ENCODE measurements around the gene PCLO.
"Not testable (repeated sequence)": the region's sequence is repeated elsewhere in the genome, so short reads cannot be mapped to it uniquely, and the experiment has no call there.

PCLO gene

DNA sequence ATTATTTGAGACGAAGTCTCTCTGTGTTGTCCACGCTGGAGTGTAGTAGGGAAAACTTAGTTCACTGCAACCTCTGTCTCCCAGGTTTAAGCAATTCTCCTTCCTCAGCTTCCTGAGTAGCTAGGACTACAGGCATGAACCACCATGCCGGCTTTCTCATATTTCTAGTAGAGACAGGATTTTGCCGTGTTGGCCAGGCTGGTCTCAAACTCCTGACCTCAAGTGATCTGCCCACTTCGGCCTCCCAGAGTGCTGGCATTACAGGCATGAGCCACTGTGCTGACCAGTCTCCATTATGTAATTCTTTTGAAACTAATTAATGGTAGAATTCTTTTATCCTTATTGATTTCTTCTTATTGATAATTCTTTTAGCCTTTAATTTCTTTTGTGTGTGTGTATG, 32.5 kb downstream of the PCLO start:
- no peak for DNase-seq

DNA sequence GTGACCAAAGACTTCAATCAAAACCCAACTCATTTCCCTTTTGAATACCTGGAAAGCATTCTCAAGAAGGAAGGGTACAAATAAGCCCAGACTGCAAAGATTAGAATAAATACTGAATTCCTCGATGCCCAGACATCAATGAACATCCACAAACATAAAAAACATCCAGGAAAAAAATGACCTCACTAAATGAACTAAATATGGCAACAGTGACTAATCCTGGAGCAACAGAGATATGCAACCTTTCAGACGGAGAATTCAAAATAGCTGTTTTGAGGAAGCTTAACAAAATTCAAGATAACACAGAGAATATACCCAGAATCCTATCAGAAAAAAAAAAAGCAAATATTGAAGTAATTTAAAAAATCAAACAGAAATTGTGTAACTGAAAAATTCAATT, 43.2 kb downstream of the PCLO start:
- DNase-seq: no peak

DNA sequence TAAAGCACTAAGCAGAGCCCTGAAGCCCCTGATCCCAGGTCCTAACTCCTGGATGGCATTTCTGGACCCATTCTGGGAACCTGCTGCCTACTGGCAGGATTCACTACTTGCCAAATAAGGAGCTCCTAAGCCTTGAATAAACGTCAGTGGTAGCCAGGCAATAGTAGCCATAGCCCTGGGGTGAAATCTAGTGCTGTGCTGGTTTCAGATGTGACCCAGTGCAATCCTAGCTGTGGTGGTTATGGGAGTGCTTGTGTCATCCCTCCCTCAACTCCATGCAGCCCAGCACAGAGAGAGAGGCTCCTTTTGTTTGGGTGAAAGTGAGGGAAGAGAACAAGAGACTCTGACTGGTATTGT, 43.7 kb downstream of the PCLO start:
- no peak for DNase-seq

DNA sequence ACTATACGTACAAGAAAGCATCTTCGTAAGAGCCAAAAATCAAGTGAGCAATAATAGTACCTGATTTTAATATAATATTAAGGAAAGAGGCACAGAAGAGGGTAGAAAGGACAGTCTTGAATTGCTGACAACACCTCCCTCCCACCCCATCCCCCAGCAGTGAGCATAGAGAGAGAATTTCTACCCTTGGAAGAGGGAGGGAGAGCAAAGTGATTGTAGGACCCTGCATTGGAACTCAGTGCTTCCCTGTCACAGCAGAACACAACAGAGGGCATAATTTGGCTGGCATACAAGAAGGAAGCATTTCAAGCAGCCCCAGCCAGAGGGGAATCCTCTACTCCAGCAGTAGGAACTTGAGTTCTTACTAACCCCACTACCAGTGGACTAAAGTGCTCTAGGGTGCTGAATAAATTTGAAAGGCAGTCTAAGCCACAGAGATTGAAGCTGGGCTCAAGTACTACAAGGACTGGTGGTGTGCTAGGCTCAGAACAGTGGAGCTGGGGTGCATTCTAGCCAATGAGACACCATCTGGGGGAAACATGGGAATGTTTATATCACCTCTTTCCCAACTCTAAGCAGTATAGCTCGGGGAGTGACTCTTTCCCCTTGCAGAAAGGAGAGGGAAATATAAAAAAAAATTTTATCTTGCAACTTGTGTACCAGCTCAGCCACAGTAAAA, 44.2 kb downstream of the PCLO start:
- DNase-seq: no peak

DNA sequence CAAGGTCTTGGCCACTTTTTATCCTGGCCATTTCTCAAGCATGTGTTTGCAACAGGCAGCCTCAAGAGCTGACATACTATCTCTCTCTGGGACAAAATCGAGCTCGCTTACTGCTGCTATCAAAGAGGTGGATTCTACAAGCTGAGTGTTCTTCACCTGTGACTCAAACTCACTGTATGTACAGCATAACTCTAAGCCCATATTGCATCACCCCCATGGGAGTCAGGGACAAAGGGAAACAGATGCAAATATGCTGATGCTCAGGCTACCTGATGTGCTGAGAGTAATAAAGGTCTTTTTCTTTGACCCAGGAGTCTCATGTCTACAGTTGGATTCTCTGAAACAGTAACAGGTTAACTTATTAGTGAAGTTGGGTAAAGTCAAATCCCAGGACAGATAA, 45.2 kb downstream of the PCLO start:
- DNase-seq: no peak

DNA sequence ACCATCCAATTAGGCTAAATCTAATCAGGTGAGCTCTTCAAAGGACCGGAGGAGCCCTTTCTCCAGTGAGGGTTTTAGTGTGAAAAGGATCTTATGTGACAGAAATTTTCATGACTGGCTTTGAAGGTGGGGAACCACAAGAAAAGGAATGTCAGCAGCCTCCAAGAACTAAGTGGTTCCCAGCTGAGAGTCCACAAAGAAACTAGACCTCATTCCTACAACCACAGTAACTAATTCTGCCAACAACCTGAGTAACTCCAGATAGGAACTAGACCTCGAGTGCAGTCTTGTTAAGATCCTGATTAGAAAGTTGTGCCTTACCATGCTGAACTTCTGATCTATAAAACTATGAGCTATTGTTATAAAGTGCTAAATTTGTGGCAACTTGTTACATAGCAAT, 51.3 kb downstream of the PCLO start:
- DNase-seq: no peak

DNA sequence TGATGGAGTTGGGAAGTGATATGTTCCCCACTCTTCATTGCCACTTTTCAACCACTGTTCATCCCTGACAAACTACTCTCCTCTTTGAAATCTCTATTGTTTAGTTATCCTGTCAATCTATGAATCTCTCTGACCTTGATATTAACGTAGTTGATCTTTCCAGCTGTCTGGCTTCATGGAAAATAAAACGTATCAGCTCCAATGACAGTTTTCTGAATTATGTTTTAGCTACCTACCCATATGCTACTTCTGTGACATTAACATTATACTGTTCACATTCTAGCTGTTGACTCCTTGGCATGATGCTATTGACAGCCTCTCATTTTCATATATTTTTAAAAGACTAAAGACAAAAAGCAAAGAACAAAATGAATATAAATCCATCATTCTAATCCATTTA, 53.3 kb downstream of the PCLO start:
- DNase-seq: no peak

DNA sequence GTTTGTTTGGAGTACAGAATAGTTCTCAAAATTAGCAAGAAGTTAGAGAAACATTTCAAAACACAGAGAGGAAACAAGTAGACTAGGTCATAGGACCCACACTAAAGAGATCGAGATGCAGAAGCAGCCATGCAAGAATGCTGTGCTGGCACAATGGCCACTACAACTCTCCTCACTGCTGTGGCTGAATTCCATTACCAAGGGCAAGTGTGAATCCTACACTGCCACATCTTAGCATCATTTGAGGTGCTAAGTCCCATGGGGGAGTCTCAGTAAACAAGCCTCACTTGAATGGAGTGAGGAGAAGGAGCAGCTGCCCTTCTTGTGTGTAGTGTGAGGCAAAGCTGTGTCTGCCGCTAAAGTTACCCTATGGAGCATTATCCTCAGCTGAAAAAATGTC, 56.7 kb downstream of the PCLO start:
- DNase-seq: no peak

DNA sequence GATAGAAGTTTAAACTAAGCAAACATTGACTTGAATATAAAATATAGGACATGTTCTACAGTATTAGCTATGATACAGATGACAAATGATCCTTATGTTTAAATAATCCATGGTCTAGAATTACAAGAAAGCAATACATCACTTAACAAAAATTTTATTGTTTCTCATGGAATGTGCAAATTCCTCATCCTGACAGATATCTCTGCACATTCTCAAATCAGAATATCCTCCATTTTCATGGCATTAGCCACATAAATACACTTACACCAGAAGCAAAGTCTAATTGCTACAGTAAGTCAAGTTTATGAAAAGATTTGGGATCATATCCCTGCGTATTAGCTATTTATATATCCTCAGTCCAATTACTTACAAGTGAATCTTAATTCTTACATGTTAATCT, 57.6 kb downstream of the PCLO start:
- DNase-seq: no peak

DNA sequence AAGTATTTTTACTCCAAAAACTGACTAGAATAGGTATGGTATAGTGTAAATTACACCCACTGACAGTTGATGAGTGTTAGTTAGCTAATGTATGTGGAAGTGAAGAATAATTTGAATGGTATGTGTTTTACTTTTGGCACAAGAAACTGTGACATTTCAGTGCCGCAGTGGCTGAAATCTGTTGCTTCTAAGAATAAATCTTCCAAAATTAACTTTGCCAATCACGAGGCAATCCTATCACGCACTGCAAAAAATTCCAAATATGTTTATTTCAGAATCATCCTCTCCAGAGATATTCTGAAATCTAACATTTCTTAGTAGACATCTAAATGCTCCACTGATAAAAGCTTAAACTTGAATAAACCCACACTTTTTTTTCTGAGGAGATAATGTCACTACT, 61.2 kb downstream of the PCLO start:
- no peak for DNase-seq

DNA sequence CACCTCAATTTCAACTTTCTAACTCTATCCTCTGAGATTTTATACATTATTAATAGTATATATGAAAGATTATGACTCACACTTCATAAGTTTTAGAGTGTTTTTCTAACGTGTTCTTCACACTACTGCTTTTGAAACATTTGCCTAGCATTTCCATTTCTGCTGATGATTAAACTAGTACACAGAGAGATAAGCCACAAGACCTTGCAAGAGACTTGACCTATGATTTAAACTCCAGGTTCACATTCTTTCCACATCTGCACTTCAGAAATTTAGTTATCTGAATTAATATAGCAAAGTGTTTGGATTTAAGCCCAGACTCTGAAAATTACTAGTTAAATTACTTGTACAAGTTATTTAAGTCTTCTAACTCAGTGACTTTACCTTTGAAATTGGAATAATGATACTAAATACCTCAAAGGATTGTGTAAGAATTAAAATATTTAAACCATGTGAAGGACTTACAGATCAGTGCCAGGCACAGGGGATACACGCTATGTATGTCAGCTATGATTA, 66.6 kb downstream of the PCLO start:
- DNase-seq: no peak

DNA sequence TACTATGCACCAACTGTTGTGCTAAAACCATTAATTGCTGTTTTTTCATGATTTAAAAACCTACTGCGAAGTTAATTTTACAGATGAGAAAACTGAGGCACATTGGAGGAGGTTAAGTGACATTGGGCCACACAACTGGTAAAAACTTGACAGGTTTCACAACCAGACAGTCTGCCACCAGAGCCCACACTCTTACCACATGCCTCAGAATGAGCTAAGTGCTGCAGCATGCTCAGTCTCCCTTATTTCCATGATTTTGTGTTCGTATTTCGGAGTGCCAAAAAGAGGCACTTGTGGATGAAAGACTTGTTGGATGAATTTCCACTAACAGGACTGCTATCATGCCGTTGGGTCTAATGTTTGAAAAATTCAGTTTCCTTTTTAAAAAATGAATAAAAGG, 77.4 kb downstream of the PCLO start:
- no peak for DNase-seq

DNA sequence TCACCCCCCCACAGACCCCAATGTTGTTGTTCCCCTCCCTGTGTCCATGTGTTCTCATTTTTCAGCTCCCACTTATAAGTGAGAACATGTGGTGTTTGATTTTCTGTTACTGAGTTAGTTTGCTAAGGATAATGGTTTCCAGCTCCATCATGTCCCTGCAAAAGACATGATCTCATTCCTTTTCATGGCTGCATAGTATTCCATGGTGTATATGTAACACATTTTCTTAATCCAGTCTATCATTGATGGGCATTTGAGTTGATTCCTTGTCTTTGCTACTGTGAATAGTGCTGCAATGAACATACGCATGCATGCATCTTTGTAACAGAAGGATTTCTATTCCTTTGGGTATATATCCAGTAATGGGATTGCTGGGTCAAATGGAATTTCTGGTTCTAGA, 82.8 kb downstream of the PCLO start:
- not testable (repeated sequence) for DNase-seq

DNA sequence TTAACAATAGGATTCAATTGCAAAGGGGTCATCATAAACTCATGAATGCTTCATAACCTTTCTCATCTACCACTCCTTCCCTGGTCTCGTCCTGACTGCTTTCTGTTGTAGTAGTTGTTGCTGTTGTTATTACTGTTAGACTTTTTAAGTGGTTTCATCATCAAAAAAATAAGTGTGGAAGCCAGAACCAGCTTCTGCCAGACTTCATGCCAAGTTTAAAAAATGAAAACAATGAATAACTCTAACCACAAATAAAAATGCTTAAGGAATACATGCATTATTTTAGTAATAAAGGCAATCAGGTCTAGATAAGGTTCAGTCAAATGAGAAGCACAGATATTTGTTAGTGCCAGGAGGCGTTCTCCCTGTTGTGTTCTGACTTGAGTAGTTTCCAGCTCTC, 85.4 kb downstream of the PCLO start:
- no peak for DNase-seq

DNA sequence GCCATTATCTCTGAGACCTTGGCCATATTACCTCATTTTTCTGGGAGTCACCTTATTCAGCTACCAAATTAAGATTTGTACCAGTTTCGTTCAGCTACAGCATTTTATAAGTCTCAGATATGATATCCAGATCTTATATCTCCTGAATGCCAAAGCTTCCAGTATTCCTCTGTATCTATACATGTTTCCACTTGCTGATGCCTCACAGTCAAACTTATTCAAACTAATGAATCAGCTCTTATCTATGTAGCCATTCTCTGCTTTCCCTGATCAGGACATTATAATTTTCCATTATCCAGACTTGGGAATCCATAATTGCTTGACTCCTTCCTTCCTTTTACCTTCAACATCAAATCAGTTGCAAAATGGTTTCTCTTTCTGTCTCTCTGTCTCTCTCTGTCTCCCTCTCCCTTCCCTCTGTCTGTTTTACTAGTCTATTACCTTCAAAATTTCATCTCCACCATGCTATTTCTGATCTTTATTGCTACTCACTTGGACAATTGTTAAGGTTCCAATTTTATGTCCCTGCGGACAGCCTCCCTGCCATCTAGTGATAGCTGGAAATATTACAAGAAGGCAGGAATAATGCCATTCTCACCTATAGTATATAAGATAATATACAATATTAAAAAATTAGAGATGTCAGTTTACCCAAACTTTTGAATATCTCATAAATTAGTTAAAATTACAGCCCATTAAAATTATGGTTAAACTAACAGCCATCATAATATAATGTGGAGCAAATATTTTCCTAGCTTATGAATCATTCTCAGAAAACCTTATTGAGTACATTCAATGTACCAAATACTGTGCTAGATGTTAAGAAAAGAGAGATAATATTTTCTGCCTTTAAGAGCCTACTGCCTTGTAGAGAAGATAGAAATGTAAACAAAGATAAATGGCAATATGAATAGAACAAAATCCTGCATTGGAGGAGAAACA, 89.8 kb downstream of the PCLO start:
- no peak for DNase-seq

DNA sequence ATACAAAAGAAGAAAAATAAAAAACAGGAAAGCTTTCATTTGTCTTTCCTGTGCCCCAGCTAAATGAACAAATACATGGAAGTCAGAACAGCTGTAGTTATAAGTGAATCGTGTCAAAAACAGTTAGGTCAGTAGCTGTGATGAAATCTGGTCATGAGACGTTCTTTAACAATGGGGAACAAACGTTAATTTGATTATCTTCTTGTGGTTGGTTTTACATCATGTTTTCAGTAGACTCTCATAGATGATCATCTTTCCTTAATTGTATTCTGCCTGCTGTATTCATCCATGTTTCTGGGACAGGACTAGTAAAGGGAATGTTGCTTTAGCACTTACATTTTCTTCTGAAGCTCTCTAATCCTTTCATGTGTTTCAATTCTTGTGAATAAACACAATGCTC, 97.0 kb downstream of the PCLO start:
- no peak for DNase-seq

DNA sequence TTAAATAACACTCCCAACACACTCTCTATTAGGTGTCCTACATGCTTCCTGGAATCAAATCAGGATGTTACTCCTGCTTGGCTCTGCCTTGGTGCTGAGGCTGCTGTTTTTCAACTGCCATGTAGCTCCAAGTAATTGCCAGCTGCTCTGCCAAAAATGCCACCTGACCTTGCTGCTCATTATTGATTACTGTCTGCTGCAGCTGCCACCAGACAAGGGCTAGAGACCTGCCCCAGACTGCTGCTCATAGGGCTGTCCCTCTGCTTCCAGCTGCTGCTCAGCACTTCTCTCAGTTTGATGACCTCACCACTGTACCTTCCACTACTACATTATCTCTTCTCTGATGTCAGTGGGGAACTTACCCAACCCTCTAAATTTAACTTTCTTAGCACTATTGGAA, 102.5 kb downstream of the PCLO start:
- DNase-seq: no peak

DNA sequence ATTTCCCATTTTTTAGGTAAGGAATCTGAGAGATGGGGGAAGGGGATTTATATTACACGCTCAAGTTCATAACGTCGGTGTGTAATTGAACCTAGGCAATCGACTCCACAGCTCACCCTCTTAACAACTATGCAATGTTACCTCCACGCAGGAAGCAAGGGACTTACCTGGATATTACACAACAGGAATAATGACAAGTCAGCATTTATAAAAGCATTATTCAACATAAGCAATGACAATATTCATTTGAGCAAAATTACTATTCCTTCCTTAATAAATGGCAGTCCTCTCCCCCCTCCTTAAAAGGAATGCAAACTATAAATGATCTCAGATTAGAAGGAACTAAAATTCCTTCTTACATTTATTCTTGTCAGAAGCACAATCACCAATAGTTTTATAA, 104.0 kb downstream of the PCLO start:
- no peak for DNase-seq

DNA sequence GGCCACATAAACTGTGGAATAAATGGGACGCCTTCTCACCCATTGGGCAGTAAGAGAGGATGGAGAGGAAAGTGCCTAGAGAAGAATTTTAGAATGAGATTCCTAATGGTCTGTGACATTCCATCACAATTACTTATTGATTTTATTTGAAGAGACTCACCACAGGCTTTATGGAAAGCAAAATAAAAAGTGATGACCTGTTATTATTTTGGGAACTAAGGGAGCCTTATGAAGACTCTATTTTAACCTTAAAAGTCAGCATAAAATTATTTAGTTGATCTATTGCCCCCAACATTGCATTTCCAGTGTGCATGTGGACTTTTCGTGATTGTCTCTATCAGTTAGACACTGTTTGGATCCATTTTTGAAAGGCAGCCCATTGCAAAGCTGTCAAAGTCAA, 107.5 kb downstream of the PCLO start:
- DNase-seq: no peak

DNA sequence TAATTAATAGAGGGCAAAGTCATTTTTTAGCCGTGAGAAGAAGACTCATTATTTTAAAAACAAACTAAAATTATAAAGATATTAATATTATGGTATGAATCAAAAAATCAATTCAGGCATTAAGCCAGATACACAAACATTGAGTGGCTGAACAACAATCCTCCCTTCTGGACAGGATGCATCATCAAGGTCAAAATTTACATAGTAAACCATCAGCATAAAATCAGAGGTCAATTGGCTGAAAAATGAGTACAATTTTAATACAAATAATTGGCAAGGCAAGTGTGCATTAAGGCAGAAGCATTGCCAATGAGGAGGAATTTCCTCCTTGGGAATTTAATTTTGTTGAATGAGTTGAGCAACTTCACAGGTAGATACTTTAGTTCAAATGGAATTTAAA, 108.2 kb downstream of the PCLO start:
- DNase-seq: no peak

DNA sequence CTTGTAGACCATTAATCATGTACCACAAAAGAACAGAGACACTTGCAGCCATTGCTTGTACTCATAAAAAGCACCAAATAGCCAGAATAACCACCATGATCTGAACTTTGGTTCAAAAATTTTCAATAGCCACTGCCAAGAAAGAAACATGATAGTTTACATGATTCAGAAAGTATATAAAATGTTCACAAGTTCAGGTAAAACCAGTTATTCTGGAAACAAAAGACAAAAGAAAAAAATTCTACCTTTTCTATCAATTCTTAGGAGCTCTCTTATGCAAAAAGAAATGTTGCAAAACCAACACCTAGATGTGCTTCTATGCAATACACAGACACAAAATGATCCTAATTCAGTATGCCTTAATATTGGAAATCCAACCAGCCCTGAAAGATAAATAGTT, 108.7 kb downstream of the PCLO start:
- no peak for DNase-seq

DNA sequence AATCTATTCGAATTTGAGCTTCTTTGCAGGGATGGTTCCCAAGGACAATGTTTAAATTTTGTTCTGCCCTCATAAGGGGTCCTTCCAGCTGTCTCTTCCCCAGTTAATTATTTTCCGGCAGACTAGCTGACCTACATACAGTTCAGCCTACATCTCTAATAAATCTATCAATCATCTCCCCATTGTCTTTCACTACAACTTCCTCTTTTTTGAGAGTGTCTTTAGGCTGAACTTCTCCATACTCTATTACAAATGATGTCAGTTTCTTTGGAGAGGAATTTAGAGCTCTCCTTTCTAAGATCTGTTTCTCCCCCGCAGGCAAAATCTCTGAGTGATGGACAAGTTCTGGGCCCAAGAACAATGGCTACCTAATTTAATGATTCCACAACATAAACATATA, 122.2 kb downstream of the PCLO start:
- DNase-seq: no peak

DNA sequence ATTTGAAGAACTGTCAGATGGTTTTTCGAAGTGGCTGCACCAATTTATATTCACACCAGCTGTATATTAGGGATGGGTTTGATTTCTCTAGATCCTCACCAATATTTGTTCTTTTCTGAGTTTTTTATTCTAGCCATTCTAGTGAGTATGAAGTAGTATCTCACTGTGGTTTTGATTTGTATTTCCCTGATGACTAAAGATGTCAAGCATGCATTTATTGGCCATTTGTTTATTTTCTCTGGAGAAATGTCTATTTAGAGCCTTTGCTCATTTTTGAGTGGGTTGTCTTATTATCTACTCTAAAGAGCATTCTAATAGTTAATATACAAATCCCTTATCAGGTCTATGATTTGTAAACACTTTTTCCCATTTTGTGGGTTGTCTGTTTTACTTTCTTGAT, 123.9 kb downstream of the PCLO start:
- no peak for DNase-seq

DNA sequence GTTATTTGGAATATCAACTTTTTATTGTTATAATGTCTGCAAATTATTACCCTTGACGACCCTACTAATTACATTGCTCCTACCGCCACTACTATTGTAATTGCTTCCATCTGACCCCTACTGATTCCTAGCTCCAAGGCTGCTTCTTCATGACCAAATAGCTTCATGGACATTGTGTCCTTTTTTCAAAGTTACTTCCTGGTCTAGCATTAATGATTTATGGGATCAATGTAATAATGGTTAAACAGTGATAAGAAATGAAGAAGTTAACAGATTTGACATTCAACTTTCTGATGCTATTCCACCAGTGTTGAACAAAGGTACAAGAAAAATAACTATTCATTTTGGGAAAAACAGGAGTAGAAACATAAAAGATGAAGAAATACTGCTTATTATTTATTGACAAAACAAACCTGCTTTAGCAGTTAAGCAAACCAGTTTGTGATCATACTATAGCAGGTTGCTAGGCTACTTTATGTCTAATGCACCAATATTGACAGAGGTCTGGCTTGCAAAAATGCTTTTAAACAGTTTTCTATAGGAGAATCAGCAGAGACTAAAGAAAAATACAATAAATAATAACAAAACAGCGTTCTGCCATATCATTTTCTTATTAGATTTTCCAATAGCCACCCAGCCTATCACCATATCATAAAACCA, 125.8 kb downstream of the PCLO start:
- DNase-seq: no peak
